Measurements from ENCODE around the gene U2AF1L4.

DNA sequence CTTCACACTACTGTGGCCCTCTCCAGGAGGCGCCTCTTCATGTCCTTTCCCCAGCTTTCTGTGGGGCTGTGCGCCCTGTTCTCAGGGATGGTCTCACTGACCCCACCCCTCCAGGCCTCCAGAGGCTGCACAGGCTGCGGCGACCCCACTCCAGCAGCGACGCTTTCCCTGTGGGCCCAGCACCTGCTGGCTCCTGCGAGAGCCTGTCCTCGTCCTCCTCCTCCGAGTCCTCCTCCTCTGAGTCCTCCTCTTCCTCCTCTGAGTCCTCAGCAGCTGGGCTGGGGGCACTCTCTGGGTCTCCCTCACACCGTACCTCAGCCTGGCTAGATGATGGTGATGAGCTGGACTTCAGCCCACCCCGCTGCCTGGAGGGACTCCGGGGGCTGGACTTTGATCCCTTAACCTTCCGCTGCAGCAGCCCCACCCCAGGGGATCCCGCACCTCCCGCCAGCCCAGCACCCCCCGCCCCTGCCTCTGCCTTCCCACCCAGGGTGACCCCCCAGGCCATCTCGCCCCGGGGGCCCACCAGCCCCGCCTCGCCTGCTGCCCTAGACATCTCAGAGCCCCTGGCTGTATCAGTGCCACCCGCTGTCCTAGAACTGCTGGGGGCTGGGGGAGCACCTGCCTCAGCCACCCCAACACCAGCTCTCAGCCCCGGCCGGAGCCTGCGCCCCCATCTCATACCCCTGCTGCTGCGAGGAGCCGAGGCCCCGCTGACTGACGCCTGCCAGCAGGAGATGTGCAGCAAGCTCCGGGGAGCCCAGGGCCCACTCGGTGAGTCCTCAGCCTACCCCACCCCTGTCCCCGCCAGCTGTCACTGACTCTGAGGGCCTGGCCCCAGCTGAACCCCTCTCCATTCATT is 41.3 kb upstream of the U2AF1L4 start:
- no peak for TF ChIP-seq POLR2A (IDR thresholded peaks at IDR 0.05)
- TF ChIP-seq, protein P1, sequence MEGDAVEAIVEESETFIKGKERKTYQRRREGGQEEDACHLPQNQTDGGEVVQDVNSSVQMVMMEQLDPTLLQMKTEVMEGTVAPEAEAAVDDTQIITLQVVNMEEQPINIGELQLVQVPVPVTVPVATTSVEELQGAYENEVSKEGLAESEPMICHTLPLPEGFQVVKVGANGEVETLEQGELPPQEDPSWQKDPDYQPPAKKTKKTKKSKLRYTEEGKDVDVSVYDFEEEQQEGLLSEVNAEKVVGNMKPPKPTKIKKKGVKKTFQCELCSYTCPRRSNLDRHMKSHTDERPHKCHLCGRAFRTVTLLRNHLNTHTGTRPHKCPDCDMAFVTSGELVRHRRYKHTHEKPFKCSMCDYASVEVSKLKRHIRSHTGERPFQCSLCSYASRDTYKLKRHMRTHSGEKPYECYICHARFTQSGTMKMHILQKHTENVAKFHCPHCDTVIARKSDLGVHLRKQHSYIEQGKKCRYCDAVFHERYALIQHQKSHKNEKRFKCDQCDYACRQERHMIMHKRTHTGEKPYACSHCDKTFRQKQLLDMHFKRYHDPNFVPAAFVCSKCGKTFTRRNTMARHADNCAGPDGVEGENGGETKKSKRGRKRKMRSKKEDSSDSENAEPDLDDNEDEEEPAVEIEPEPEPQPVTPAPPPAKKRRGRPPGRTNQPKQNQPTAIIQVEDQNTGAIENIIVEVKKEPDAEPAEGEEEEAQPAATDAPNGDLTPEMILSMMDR (IDR thresholded peaks at IDR 0.05): no peak
